GM18907 (cell line): ENCODE data around the gene PRR5L.

Source experiments
- ATAC-seq: cut with Tn5 transposase; IDR thresholded peaks from one replicate; pipeline ENCODE4 v1.9.1; 2021; ENCODE audit warnings: mild to moderate bottlenecking, moderate library complexity; ENCODE audit not compliant: unreplicated experiment

The PRR5L gene

DNA sequence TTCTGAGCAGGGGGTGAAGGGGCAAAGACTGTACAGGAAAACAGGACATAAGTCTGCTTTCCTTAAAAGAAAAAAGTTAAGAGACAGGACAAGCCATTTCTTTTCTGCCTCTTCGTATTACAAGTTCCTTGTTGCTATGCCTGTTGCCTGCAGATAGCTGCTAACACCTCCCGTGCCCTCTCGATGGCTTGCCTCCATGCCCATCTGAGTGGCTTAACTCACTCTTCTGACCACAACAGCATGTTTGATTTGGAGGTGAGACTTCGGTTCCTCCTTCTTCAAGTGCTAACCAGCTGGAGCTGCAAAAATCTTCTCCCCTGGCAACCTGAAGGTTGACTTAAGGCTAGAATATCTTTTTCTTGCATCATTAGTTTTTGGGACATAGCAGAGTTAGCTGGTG, 103.1 kb downstream of the PRR5L start:
- ATAC-seq, result no peak

DNA sequence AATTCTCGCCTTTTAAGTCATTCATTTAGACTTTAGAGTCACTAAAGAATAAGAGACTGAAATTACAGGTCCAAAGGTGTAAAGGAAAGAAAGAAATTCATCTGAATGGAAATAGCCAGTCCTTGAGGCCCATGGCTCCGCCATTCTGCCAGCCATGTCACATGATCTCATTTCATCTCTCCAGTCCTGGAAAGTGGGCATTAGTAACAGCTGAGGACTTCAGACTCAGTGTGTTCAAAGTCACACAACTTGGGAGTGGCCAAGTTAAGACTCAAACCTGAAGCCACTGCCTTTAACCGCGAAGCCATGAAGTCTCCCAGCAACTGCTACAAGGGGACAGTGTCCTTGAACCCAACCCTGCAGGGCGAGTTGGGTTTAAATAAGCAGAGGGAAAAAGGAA, 103.7 kb downstream of the PRR5L start:
- no peak for ATAC-seq

DNA sequence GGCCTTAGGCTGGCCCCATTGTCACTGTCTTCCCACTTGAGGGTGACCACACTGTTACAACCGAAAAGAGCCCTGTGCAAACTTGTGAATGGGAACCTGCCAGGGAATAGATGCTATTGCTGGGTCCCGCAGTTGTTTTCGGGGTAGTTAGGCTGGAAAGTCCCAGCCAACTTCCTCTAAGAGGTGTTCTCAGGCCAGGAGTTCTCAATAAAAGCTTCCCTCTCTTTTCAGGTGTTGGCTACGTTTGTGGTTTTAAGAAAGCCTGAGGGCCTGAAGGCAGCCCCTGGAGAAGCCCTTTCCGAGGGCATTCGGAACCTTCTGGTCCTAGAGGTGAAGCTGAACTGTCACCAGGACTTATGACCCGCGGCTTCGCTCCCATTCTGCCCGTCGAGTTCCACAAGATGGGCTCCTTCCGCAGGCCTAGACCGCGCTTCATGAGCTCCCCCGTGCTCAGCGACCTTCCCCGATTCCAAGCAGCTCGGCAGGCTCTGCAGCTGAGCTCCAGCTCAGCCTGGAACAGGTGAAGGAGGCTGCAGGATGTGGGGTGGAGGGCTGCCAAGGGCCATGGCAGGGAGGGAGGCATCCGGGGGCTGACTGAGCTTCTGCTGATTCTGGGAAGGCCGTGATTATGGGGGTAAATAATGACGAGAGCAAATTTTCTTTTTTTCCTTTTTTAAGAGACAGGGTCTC, 104.8 kb downstream of the PRR5L start:
- no peak for ATAC-seq

DNA sequence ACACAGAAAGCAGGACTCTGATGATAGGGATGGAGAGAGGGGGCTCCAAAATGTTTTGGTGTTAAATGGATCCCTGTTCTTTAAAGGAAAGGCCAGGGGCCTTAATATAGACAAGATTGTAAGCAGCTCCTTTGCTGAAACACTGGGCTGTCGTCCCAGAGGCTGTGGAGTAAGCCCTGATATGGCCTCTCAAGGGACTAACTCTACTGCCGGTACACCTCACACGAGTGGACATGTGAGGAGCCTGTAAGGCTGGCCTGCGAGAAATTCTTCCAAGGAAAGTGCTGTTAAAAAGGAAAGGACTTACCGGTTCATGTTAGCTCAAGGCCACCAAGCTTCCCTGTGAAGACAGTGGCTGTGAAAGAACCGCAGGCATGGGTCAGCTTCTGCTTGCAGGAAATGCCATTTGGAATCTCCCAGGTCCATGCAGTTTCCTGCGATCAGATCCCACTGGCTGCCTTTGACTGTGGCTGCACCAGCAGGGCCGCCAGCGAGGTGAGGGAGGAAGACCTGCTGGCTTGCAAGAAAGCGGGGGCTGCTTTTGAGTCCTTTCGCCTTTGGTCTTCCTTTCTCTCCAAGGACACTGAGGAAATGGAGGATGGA, 106.6 kb downstream of the PRR5L start:
- ATAC-seq, result no peak

DNA sequence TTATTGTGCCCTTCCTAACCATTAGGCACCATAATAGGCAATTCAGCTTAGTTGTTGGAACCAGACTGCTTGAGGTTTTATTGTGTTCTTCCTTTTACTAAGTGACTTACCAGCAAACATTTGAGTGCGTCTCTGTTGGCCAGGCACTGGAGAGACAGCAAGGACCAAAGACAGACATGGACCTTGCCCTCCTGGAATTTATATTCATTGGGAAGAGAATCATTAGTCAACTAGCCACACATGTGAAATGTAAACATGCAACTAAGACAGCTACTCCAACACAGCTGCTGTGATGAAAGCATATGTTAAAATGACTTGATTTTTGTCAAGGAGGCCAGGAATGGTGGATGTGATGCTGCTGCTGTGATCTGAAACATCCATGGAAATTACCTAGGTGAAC, 107.6 kb downstream of the PRR5L start:
- ATAC-seq, result no peak

DNA sequence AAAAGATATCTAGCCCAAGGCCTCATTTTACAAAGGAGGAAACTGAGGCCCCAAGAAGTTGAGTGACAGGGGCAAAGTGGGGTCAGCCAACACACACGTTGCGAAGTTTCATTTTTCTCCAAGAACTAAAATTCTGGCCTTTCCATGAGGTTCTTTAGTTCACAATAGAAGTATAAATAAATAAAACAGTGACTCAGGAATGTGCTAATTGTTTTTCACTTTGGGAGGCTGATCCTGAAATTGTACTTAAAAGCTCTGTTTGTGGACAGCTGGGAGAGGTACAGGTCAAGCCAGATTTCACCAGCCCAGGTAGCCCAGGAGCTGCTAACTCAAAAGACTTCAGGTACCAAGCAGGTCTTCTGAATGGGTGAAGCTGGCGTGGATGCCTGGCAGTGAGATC, 108.7 kb downstream of the PRR5L start:
- ATAC-seq, result no peak

DNA sequence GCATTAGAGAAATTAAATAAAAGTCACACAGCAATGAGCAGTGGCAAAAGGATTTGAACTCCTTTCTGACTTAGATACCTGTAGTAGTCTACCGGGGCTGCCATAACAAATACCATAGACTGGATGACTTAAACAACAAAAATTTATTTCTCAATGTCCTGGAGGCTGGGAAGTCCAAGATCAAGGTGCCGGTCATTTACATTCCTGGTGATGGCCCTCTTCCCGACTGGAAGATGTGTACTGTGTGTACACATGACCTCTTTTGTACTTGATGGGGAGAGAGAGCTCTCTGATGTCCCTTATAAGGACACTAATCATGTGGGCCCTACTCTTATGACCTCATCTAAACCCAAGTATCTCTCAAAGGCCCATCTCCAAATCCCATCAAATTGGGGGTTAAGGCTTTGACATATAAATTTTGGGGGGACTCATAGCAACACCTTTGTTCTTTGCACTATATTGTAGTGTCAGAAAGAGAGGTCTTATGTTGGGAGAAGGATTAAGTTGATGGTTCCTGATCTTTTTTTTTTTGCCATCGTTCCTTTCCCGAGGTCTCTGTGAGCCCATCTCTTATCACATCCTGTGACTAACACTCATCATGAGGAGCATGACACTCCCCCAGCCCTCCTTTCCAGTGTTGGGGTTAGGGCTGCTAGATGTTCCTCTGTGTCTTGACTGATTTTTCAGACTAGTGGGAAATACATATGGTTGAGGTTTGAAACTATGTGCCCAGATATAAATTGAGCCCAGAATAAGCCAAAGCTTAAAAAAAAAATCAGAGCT, 109.7 kb downstream of the PRR5L start:
- no peak for ATAC-seq

DNA sequence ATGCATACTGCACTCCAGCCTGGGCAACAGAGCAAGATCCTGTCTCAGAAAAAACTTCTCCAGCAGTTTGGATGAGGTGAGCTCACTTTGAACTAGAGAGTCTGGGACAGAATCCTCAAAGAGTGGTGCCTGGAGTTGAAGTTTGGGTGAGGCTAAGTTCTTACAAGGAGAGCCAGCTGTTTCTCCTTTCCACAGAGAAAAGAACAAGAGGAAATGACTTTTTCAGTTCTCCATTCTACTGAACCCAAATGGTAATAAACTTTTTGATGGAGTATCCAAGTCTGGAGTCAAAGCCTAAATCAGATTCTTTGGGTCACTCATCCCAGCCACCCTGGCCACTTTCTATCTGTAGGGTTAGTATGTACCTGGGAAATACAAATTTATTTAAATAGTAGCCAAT, 111.3 kb downstream of the PRR5L start:
- no peak for ATAC-seq

DNA sequence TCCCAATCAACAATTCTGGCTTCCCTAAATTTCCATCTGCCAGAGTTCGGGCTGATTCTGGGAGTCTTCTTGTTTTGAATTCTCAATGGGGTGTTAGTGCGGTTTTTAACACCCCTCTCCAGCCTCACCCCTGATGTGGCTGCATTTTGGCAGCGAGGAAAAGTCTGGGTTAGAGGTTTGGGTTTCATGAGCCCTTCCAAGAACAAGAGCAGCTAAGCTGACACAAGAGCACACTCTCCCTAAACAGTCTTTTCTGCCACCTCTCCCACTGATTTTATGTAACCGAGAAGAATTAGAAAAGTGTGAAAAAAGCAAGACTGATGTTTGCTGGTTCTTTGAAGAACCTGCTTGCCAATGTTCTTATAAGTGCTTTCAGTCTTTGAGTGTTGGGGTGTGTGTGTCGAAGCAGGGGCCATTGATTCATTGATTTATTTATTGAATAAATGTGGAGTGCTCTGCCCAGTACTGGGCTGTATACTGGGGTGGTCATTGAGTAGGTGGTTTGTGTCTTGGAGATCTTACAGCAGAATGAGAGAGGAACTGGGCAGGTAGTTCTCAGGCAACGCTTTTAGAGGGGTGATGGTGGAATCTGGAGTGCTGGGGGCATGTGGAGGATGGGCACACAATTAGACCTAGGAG, 112.5 kb downstream of the PRR5L start:
- no peak for ATAC-seq

DNA sequence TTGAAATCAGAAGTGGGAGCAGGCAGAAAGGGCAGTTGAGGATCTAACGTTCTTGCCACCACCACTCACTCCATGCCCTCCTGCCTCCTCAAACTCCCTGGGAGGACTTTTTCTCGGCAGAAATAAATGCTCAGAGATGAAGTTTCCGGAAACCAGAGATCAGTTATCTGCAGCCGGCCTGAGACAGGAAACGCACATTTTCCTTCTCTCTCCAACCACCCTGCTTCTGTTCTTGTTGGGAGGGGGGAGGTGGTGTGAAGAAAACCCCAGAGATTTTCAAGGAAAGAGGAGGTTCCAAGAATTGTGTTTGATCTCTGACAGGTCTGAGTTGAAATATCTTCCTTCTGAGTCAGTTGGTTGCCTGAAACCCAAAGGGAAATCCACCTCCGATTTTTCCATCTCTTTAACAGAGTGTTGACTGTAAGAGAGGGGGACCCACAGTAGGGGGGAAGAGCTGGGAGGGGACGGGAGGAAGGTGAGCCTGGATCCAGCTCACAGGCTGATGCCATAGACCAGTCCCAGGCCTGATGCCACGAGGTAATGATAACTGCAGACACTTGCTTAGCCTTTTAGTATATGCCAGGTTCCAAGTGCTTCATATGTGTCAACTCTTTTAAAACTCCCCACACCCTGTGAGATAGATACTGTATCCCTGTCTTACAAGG, 113.2 kb downstream of the PRR5L start:
- ATAC-seq, result no peak

DNA sequence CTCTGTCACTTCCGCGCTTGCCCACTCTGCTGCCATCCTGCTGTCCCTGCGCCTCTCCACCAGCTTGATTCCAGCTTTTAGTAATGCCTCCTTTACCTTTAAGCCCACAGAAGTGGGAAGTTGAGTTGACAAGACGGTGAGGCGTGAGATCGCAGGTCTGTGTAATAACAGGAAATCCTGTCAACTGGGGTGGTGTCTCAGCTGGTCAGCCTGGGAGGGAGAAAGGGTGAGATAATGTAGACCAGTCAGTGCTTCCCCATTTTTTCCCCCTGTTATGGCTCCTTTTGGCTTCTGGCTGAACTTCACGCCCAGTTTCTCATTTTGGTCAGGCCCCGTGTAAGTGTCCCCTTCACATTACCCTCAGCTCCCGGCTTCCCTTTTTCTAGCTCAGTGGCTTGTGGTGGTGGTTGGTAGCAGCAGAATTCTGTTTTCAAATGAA, 115.1 kb downstream of the PRR5L start:
- peak; percentile 91 for ATAC-seq

DNA sequence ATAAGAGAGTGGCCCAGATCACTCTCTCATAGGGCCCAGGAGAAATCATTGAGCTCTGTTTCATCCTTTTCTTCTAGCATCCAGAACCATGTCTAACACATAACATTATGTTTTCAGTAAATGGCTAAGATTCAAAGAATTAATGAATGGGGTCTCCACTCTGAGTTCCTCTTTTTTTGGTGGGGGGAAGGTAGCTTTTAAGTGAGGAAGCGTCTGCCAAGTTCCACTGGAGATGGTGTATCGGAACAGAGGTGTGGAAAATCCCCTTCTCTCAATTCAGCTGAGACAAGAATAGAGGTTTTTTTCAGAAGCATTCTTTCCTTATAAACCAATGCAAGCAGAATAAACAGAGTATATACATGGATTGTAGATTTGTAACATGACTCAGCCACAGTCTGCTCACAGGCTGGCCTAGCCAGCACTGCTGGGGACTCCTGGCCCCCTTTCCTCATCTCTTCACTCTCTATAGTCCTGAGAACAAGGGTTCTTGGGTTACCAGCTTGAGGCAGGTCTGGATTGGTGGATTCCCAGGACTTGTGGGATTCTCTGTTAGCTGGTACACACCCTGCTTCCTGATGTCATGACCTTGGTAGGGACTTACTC, 116.8 kb downstream of the PRR5L start:
- ATAC-seq, result no peak

DNA sequence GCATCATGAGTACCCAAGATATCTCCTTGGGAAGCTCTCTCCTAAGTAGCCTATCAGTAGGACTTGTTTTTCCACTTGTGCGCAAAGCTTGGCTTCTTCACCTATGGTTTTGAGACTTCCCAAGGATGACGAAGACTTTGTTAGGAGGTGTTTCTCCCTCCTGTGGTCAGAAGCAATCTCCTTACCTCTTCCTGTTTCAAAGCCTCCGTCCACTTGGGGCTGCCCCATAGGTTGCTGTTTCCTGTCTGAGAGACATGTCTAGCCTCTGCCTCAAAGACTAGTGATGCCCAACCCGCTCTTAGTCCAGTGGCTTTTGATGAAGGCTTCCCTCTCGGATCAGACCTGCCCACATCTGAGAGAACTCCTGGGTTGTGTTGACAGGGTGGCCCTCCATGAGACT, 121.1 kb downstream of the PRR5L start:
- ATAC-seq, result peak; percentile 70

DNA sequence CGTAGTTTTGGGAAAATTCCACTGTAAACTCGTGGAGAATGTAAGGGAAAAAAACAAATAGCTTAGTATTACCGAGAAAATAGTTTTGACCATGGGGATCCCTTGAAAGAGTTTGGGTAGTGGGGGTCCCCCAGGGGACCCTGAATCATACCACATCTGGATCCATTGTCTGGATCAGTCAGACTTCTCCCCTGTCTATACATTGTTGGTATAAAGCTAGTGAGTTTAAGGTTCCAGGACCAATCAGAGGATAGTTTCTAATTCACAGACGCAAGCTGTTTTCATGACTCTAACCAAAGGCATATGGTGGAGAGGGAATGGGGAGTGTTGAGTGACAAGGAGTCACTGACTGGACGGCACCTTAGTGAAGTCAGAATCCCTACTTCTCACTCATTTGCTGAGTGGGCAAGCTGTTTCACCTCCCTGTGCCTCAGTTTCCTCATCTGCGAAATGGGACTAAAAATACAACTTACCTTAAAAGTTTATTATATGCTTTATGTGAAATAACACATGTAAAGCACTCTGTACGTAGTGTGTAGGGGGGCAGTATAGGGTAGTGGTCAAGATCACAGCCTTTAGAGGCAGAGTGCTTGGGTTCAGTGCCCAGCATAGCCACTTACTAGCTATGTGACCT, 123.8 kb downstream of the PRR5L start:
- ATAC-seq, result no peak

DNA sequence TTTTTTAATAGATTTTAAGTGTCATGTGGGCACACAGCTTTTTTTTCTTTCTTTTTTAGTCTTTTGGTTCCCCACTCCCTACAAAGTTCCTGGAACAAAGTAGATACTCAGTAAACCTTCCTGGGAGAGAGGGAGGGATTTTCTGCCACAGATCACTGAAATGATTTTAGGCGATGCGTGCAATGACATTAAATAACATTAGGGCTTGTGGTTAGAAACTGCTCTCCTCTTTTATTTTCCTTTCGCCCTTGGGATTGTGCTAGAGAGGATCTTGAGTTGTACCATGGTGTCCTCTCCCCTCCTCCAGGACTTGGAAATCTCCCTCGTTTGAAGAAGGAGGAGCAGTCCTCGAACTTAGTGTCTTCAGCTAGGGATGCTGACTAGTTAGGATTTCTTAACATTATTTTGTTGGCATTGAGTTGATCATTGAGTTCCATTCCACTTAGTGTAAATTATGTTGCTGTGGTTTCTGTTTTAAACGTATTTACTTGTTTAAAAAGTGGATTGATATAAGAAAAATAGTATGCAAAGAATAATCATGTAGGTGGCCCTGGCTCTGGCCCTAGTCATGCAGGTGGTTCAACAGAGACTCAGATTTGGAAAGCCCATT, 125.6 kb downstream of the PRR5L start:
- no peak for ATAC-seq

DNA sequence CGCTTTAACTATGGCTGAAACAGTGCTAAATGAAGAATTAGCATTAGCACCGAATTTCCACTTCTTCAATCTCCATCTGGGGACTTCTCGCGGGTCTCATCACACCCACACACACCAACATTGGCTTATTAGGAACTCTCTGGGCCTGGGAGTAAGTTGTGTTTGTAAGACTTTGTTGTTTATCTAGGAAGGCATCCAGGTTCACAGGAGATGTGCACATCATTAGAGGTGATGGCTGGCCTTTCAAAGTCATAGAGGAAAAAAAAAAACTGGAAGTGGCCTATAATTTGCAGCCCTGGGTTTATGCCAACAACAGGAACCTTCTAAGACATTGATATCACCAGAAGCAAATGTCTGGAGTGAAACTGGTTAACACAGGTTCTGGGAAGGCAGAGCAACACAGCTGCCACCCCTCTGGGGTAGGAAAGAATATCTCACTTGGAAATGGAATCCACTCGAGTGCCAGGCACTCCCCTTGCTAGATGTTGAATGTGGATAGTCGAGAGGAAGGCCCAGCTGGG, 129.5 kb downstream of the PRR5L start:
- no peak for ATAC-seq

DNA sequence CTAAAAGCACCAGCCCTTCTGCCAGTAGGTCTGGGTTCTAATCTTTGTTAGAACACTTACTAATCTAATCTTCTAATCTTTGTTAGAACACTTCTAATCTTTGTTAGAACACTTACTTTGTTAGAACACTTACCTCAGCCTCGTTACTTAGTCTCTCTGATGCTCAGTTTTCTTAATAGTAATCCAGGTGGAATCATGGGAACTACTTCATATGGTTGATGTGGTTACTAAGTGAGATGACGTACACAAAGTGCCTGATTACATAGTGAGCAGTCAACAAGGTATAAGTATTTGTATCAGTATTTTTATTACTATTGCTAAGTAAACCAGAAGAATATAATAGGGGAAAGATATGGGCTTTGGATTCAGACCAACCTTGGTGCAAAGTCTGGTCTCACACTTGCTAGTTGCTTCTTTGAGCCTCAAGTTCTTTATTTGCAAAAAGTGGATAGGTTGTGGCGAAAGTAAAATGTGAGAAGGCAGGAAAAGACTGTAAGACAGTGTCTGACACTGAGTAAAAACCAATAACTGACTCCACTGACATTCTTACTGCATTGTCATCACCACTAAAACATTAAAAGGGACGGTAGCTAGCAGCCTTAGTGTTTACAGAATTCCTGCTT, 130.2 kb downstream of the PRR5L start:
- ATAC-seq, result no peak

DNA sequence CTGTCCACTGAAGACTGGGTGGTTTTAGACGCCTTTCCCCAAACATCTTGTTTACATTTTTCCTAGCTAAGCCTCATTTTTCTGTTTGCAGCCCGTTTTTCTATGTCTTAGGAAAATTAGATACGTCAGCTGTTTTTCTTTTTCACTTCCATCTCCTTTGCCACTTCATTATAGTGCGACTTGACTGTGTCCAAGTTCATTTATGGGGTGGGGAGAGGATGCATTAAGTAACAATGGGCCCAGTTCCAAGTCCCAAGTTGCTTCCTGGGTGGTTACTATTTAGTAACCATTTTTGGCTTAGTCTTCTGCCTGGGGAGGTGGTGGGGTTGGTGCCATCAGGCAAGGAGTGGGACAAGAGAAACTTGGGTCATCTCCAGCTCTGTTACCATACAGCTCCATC, 131.0 kb downstream of the PRR5L start:
- no peak for ATAC-seq

DNA sequence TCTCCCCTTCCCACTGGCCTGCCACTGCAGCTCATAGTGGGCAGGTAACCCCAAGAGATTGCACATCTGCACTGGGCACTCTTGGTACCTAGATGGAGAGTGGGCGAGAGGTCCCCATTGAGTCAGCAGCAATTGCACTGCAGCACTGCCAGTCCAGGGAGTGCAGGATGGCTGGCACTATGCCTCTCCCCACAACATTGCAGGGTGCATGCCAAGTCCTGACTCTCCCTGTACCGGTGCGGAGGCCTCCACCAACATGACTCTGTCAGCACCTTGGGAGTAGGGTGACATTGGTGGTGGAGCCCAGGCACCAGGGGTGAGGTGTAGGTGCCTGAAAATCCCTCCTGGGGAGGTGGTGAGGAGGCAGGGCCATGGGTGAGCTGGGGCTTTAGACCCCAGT, 131.8 kb downstream of the PRR5L start:
- no peak for ATAC-seq
